ENCODE results near the gene SPEM2. TPM values are rescaled to one million over a fixed set of nuclear protein-coding genes. Genes with fewer than 3 reads are reported as not detected.

Gene SPEM2
- total RNA-seq, 1 donor from 2014 or later: not detected

DNA sequence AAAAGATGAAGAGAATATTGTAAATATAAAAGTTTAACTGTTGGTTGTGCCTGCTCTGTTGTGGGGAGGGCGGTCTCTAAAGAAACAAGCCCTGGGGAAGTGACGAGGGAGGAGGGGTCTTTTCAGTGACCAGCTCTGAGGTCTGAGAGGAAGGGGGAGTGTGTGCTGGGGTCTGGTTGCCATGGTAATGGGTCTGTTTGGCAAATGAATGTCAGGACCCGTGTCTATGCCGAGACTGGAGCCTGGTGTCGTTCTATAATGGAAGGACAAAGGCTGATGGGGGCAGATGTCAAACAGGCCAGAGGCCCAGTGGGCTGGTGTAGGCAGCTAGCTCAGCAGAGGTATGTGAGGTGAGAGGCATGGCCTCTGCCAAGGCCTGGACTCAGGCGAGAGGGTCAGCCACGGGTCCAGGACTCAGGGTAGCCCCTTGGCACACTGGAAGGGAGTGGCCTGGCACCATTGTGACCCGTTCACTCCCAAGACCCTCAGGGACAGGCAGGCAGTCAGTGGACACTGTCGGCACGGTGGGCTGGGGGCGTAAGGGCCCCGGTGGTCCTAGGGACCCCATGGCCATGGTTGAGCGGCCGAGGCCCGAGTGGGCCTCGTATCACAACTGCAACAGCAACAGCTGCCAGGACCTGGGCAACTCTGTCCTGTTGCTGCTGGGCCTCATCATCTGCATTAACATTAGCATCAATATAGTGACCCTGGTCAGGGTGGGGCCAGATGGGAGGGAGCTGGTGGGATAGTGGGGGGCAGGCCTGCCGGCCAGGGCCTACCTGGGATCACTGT is 5.4 kb upstream of the SPEM2 start, which contains the start of gene SPEM1:
SPEM1 (plus strand) TSS at position 506 of the 792 bp plus-strand sequence; CDS start at position 567, 61 bp downstream.
- peak within 1 kb of the TSS; percentile 73 for H3K27ac Mint-ChIP-seq

DNA sequence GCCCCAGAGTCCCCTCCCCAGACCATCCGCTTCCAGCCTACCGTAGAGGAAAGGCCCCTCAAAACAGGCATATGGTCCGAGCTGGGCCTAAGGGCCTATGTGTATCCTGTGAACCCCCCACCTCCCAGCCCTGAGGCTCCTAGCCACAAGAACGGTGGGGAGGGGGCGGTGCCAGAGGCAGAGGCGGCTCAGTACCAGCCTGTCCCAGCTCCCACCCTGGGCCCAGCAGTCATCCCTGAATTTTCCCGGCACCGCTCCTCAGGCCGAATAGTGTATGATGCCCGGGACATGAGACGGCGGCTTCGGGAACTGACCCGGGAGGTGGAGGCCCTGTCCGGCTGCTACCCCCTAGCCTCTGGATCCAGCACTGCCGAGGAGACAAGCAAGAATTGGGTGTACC is 4.2 kb upstream of the SPEM2 start:
- TF ChIP-seq, protein P1, sequence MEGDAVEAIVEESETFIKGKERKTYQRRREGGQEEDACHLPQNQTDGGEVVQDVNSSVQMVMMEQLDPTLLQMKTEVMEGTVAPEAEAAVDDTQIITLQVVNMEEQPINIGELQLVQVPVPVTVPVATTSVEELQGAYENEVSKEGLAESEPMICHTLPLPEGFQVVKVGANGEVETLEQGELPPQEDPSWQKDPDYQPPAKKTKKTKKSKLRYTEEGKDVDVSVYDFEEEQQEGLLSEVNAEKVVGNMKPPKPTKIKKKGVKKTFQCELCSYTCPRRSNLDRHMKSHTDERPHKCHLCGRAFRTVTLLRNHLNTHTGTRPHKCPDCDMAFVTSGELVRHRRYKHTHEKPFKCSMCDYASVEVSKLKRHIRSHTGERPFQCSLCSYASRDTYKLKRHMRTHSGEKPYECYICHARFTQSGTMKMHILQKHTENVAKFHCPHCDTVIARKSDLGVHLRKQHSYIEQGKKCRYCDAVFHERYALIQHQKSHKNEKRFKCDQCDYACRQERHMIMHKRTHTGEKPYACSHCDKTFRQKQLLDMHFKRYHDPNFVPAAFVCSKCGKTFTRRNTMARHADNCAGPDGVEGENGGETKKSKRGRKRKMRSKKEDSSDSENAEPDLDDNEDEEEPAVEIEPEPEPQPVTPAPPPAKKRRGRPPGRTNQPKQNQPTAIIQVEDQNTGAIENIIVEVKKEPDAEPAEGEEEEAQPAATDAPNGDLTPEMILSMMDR (conservative IDR thresholded peaks at IDR 0.05): no peak
- no peak for DNase-seq (ENCODE audit: extremely low spot score, unreplicated experiment)
- Mint-ChIP-seq H3K9me3 (no peaks in the 10 kb centered on the region), H3K4me3 (no peak overlapping the region), H3K4me1 (ENCODE audit: unreplicated experiment) (peaks cover 12% of the 10 kb centered on the region), H3K27ac (no peak overlapping the region), H3K27me3 (no peaks in the 10 kb centered on the region), H3K36me3 (peaks cover 6% of the 10 kb centered on the region)

More for the DNA sequence above, 5.4 kb upstream of the SPEM2 start, which contains the start of gene SPEM1:
- Mint-ChIP-seq H3K9me3 (no peaks in the 10 kb centered on the region), H3K27me3 (no peaks in the 10 kb centered on the region), H3K4me1 (ENCODE audit: unreplicated experiment) (peaks cover 12% of the 10 kb centered on the region), H3K4me3 (no peak within 1 kb of the TSS), H3K36me3 (peaks cover 7% of the 10 kb centered on the region)
- no peak for DNase-seq (ENCODE audit: extremely low spot score, unreplicated experiment)
- TF ChIP-seq, protein P1 (conservative IDR thresholded peaks at IDR 0.05): no peak

DNA sequence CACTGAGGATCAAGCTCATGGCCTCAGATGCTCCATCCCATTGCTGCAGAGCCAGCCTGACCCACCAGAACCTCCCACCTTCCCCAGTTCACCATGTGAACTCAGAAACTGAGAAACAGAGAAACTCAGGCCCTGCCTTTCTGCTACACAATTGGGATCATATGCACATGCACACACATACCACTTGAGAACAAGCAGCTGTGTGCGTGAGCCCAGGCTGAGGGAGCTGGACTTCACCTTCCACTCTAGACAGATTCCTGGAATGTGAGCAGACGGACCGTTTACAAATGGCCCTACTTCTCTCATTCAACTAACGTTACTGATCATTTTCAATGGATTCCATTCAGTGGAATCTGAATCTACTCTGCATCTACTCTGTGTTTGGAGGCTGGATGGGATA is 1.7 kb upstream of the SPEM2 start:
- Mint-ChIP-seq H3K4me1 (ENCODE audit: unreplicated experiment) (peaks cover 12% of the 10 kb centered on the region), H3K9me3 (no peaks in the 10 kb centered on the region), H3K27ac (no peak overlapping the region)

DNA sequence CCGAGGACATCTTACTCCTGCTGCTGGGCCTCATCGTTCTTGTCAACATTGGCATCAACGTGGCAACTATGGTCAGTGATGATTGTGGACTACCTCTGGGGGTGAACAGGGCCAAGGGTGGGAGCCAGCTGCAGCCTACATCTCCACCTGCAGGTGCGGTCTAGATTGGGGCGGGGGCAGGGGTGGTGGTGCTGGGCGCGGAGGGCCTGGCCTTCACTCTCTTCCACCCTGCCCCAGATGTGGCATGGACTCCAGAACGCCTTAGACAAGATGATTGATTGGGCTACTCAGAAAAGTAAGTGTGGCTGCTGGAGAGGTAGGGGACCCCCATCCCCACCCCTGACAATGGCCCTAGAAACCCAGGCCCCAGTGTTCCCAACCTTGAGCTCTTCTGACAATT is 340 bp downstream of the SPEM2 start:
- no peak for DNase-seq (ENCODE audit: extremely low spot score, unreplicated experiment)
- H3K27ac Mint-ChIP-seq: no peak overlapping the region
- no peaks in the 10 kb centered on the region for H3K9me3 Mint-ChIP-seq
- H3K36me3 Mint-ChIP-seq: no peaks in the 10 kb centered on the region
- no peaks in the 10 kb centered on the region for H3K27me3 Mint-ChIP-seq
- no peaks in the 10 kb centered on the region for H3K4me1 Mint-ChIP-seq (ENCODE audit: unreplicated experiment)
- TF ChIP-seq, protein P1 (conservative IDR thresholded peaks at IDR 0.05): no peak
- no peak overlapping the region for H3K4me3 Mint-ChIP-seq

More for the DNA sequence above, 1.7 kb upstream of the SPEM2 start:
- Mint-ChIP-seq H3K36me3 (no peaks in the 10 kb centered on the region), H3K4me3 (no peak overlapping the region), H3K27me3 (no peaks in the 10 kb centered on the region)
- no peak for DNase-seq (ENCODE audit: extremely low spot score, unreplicated experiment)
- TF ChIP-seq, protein P1 (conservative IDR thresholded peaks at IDR 0.05): no peak

DNA sequence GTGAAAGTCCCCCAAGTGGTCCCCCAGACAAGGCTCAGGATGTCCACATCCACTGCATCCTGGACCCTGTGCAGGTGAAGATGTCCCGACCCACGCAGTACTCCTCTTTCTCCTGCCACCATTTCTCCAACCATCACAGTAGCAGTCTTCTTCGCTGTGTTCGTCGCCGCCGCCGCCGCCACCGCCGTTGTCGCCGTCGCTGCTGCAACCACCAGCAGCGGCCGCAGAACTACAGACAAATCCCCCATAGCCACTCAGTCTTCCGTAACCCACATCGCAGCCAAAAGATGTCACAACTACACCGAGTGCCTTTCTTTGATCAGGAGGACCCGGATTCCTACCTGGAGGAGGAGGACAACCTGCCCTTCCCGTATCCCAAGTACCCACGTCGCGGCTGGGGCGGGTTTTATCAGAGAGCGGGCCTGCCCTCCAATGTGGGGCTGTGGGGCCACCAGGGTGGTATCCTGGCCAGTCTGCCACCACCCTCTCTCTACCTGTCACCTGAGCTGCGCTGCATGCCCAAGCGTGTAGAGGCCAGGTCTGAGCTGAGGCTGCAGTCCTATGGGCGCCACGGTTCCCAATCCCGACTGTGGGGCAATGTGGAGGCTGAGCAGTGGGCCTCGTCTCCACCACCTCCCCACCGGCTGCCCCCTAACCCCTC is 917 bp downstream of the SPEM2 start:
- Mint-ChIP-seq H3K27ac (no peak overlapping the region), H3K4me1 (ENCODE audit: unreplicated experiment) (no peaks in the 10 kb centered on the region), H3K27me3 (no peaks in the 10 kb centered on the region)

More for the DNA sequence above, 917 bp downstream of the SPEM2 start:
- no peaks in the 10 kb centered on the region for H3K9me3 Mint-ChIP-seq
- H3K36me3 Mint-ChIP-seq: no peaks in the 10 kb centered on the region
- no peak for DNase-seq (ENCODE audit: extremely low spot score, unreplicated experiment)
- no peak overlapping the region for H3K4me3 Mint-ChIP-seq
- TF ChIP-seq, protein P1 (conservative IDR thresholded peaks at IDR 0.05): no peak

All from type B pancreatic cell (in vitro differentiated cells).